VCaP (cell line): Measurements from ENCODE around the gene COMMD4.
"Not testable (repeated sequence)": the region's sequence is repeated elsewhere in the genome, so short reads cannot be mapped to it uniquely, and the experiment has no call there.

Experiments used
- H3K27ac ChIP-seq: fragments of 450-650 bp; 2 replicates; pipeline ENCODE4 v1.5.1; 2017
- CTCF ChIP-seq: fragments of 450-650 bp; conservative IDR thresholded peaks from 2 replicates; pipeline ENCODE4 v1.5.1; 2017; ENCODE audit warnings: mild to moderate bottlenecking, moderate library complexity

COMMD4 gene

DNA sequence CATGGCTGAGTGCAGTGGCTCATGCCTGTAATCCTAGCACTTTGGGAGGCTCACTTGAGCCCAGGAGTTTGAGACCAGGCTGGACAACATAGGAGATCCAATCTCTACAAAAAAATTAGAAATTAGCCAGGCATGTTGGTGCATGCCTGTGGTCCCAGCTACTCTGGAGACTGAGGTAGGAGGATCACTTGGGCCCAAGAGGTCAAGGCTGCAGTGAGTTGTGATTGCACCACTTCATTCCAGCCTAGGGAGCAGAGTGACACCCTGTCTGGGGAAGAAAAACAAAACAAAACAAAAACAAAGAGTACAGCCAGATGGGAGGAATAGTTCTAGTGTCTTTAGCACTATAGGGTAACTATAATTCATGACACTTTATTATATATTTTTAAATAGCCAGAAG lies 26.2 kb upstream of the COMMD4 start:
- no peak overlapping the region for H3K27ac ChIP-seq
- TF ChIP-seq CTCF: no peak

GRCh38 chr15:75312548-75312947 lies 23.3 kb upstream of the COMMD4 start:
- H3K27ac ChIP-seq: not testable (repeated sequence)

DNA sequence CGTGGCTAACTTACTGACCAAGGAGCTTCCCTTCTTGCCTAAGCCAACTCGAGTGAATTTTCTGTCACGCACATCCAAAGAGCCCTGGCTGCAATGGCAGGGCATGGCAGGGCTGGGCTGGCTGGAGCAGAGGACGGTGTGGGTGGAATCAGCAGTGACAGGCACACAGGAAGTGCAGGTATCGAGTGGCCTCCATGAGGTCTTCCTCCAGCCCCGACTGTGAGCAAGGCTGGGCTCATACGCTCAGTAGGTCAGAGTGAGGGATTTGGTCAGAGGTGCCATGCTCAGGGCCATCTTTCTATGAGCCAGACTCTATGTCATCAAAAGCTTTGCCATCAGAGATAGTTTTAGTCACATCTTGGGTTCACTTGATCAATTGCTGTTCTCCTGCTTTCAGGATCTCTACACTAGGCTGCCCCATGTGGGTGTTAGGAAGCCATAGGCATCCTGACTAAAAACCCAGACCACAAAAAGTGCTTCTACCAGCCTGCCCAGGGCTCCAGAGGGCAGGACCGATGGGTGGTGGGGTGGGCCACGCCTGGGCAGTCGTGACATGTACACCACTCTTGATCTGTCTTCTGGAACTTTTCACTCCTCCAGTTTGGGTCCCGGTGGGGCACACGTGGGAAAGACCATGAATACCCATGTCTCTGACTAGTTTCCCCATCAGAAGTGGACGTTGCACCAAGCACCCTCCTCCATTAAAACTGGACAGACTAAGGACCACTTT lies 22.6 kb upstream of the COMMD4 start:
- no peak for TF ChIP-seq CTCF
- no peak overlapping the region for H3K27ac ChIP-seq

GRCh38 chr15:75314552-75315290 lies 21.1 kb upstream of the COMMD4 start:
- H3K27ac ChIP-seq: no peak overlapping the region
- TF ChIP-seq CTCF: no peak

DNA sequence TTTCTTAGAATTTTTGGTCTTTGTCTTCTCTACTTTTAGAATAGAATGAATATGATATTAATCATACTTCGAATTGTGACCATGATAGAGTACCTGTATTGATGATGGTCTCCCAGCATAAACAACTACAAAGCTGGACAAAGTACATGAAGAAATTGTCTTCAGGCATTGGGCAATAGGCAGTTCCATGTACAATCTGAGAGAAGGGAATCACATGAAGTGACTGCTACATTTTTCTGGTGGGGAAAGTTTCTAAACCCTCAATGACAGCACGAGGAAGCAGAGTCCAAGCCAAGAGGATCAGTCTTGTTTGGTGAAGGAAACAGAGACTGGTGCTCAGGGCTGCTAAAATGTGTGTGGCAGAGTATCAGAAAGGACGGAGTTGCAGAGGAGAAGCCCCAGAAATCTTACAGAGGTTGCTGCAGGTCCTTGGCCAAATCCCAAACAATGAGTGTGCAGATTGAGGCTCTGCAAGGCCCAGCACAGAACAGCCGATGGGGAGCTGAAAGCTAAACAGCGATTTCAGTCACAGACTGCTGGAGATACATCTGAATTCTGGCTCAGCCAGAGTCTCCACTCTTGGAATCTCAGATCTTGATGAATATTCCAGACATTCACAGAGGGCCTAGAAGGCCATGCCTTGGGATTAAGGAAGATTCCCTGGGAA lies 16.5 kb upstream of the COMMD4 start:
- not testable (repeated sequence) for H3K27ac ChIP-seq

DNA sequence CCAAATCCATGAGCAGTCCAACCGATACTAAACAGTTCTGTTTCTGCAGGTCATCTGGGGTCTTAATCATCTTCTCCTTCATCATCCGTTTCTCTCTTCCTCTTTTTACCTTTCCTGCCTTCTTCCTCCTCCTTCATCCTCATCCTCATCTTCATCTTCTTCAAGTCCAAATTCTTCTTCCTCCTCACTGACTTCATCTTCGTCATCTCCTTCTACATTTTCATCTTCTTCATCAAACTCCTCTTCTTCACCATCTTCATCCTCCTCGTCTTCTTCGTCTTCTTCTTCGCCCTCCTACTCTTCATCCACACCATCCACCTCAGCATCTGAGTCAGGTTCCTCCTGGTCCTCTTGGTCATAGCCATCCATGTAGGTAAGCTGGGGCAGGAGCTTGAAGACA lies 14.2 kb upstream of the COMMD4 start:
- no peak overlapping the region for H3K27ac ChIP-seq
- TF ChIP-seq CTCF: no peak

DNA sequence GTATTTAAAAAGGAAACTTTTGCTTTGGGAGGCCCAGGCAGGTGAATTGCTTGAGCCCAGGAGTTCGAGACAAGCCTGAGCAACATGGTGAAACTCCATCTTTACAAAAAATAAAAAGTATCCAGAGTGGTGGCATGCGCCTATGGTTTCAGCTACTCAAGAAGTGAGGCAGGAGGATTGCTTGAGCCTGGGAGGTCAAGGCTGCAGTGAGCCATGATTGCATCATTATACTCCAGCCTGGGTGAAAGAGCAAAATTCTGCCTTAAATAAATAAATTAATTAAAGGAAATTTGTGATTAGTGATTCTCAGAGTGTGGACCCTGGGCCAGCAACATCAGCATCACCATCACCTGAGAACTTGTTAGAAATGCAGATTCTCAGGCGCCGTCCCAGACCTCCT lies 9.9 kb upstream of the COMMD4 start:
- no peak for TF ChIP-seq CTCF
- H3K27ac ChIP-seq: no peak overlapping the region

- no peak overlapping the region for H3K27ac ChIP-seq
- no peak for TF ChIP-seq CTCF
Observed at GRCh38 chr15:75327005-75327404, 8.9 kb upstream of the COMMD4 start.
